GM23338 (cell line): Measurements from ENCODE around the gene MRPS31. TPM values are rescaled to one million over a fixed set of nuclear protein-coding genes. Genes with fewer than 3 reads are reported as not detected.
"Not testable (repeated sequence)": the region's sequence is repeated elsewhere in the genome, so short reads cannot be mapped to it uniquely, and the experiment has no call there.

Source experiments
- ATAC-seq: fragments of 200-7000 bp; cut with Tn5 transposase; 3 replicates; pipeline ENCODE4 v1.9.1; 2020
- DNase-seq: peaks from one replicate; pipeline ENCODE4 v3.0.0-alpha.2; 2015; ENCODE audit warnings: low spot score
- H2AFZ ChIP-seq: fragments of 200-600 bp; sonication (generic); 2 replicates; pipeline ENCODE4 v1.8.0; 2016; ENCODE audit warnings: antibody characterized with exemption, mild to moderate bottlenecking, moderate library complexity
- H3F3A ChIP-seq: fragments of 200-600 bp; sonication (generic); replicated peaks from 2 replicates; pipeline ENCODE4 v1.8.0; 2017; ENCODE audit warnings: antibody characterized with exemption, mixed run types, low read depth
- H3K27ac ChIP-seq: fragments of 200-600 bp; sonication (generic); 2 replicates; pipeline ENCODE4 v1.6.1; 2016; ENCODE audit warnings: low read depth
- H3K27me3 ChIP-seq: fragments of 200-600 bp; sonication (generic); 2 replicates; pipeline ENCODE4 v1.8.0; 2016; ENCODE audit warnings: mild to moderate bottlenecking, mixed run types, moderate library complexity; ENCODE audit not compliant: insufficient read depth
- H3K36me3 ChIP-seq: fragments of 200-600 bp; sonication (generic); 2 replicates; pipeline ENCODE4 v1.8.0; 2016; ENCODE audit warnings: mild to moderate bottlenecking; ENCODE audit not compliant: insufficient read depth
- H3K4me1 ChIP-seq: fragments of 200-600 bp; sonication (generic); 2 replicates; pipeline ENCODE4 v1.8.0; 2016; ENCODE audit warnings: mild to moderate bottlenecking, moderate library complexity; ENCODE audit not compliant: insufficient read depth
- H3K4me2 ChIP-seq: fragments of 200-600 bp; sonication (generic); 2 replicates; pipeline ENCODE4 v1.7.1; 2017; ENCODE audit warnings: mixed run types
- H3K4me3 ChIP-seq: fragments of 200-600 bp; sonication (generic); 2 replicates; pipeline ENCODE4 v1.6.1; 2016; ENCODE audit warnings: mixed run types
- H3K79me2 ChIP-seq: fragments of 200-600 bp; sonication (generic); replicated peaks from 2 replicates; pipeline ENCODE4 v1.8.0; 2017; ENCODE audit warnings: mild to moderate bottlenecking; ENCODE audit not compliant: insufficient read depth
- H3K9me2 ChIP-seq: fragments of 200-600 bp; sonication (generic); 2 replicates; pipeline ENCODE4 v1.8.0; 2017; ENCODE audit not compliant: insufficient read depth
- H4K20me1 ChIP-seq: fragments of 200-600 bp; sonication (generic); replicated peaks from 2 replicates; pipeline ENCODE4 v1.8.0; 2017; ENCODE audit warnings: mild to moderate bottlenecking; ENCODE audit not compliant: insufficient read depth
- H3K27ac Mint-ChIP-seq: 2 replicates; pipeline ENCODE4 v1.8.0; 2020; ENCODE audit warnings: inconsistent platforms, mild to moderate bottlenecking, moderate library complexity, mixed read lengths
- H3K27me3 Mint-ChIP-seq: 3 replicates; pipeline ENCODE4 v1.8.0; 2022; ENCODE audit warnings: low read depth, mild to moderate bottlenecking, moderate library complexity, mixed read lengths, inconsistent platforms; ENCODE audit not compliant: insufficient read depth, poor library complexity
- H3K36me3 Mint-ChIP-seq: 3 replicates; pipeline ENCODE4 v1.8.0; 2021; ENCODE audit warnings: low read depth, mild to moderate bottlenecking, inconsistent platforms, moderate library complexity, mixed read lengths
- H3K4me1 Mint-ChIP-seq: 3 replicates; pipeline ENCODE4 v1.8.0; 2020; ENCODE audit warnings: mild to moderate bottlenecking, inconsistent platforms, mixed read lengths
- H3K4me3 Mint-ChIP-seq: 3 replicates; pipeline ENCODE4 v1.8.0; 2021; ENCODE audit warnings: moderate library complexity, mild to moderate bottlenecking, inconsistent platforms, mixed read lengths
- H3K9me3 Mint-ChIP-seq: 3 replicates; pipeline ENCODE4 v1.8.0; 2020; ENCODE audit warnings: moderate library complexity, mild to moderate bottlenecking, inconsistent platforms, mixed read lengths
- CREB1 ChIP-seq: fragments of 250-450 bp; sonication (Bioruptor Pico); IDR thresholded peaks from 2 replicates; pipeline ENCODE4 v1.5.0; 2020; ENCODE audit warnings: low read depth, mild to moderate bottlenecking, moderate library complexity
- EZH2phosphoT487 ChIP-seq: fragments of 200-600 bp; sonication (generic); IDR thresholded peaks from one replicate; pipeline ENCODE4 v1.8.1; 2018; ENCODE audit warnings: antibody characterized with exemption; ENCODE audit not compliant: unreplicated experiment
- JUNB ChIP-seq: IDR thresholded peaks from one replicate; pipeline ENCODE4 v1.6.1; 2016; ENCODE audit warnings: antibody characterized with exemption; ENCODE audit not compliant: unreplicated experiment
- NANOG ChIP-seq: IDR thresholded peaks from 2 replicates; pipeline ENCODE4 v1.6.1; 2016; ENCODE audit warnings: antibody characterized with exemption, borderline replicate concordance
- STAT1 ChIP-seq: IDR thresholded peaks from one replicate; pipeline ENCODE4 v1.6.1; 2016; ENCODE audit warnings: antibody characterized with exemption; ENCODE audit not compliant: unreplicated experiment
- ZNF114 ChIP-seq: fragments of 250-450 bp; sonication (Bioruptor Pico); IDR thresholded peaks from 2 replicates; pipeline ENCODE4 v1.5.0; 2020; ENCODE audit warnings: mild to moderate bottlenecking, moderate library complexity
- ZNF331 ChIP-seq: fragments of 250-450 bp; sonication (Bioruptor Pico); IDR thresholded peaks from 2 replicates; pipeline ENCODE4 v1.5.0; 2020; ENCODE audit warnings: low read depth, mild to moderate bottlenecking, moderate library complexity
- ZNF462 ChIP-seq: fragments of 250-450 bp; sonication (Bioruptor Pico); IDR thresholded peaks from 2 replicates; pipeline ENCODE4 v1.5.0; 2020; ENCODE audit warnings: mild to moderate bottlenecking, moderate library complexity
- polyA plus RNA-seq: library from polyadenylated mRNA; unstranded; fragments of >200 nt; fragmentation: Nextera tagmentation; extraction: Ambion mirVana; gene quantifications from 2 replicates; pipeline ENCODE4 v1.2.1, GENCODE V29; 2016
- total RNA-seq: library from RNA; depleted of rRNA; stranded (reverse); fragments of >200 nt; shearing (Covaris generic); gene quantifications from 2 replicates; pipeline ENCODE4 v1.2.3, GENCODE V29; 2014
- TF ChIP-seq, protein P1 (sequence below): IDR thresholded peaks from one replicate; pipeline ENCODE4 v1.6.1; 2018; ENCODE audit warnings: antibody characterized with exemption; ENCODE audit not compliant: unreplicated experiment

The MRPS31 gene
- total and polyA plus RNA-seq, 2 experiments from 2014 or later = 26.8 to 62.7 TPM

DNA sequence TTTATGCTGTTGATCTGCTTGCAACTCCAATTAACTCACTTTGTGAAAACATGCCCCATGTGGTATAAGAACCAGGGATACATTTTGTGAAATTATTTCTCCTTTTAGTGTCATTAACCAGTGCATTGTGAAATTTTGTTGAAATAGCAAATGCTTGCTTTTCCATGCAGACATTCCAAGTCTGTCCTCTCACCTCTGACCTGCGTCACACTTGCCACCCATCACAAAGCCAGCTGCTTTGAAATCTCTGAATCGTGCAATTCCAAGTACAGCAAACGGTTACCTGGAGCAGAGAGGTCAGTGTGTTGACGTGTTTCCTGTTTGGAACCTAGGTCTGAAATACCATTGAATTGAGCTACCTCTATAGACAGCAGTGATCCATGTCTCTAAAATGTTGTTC lies 13.6 kb upstream of the MRPS31 start:
- H3K4me1 Mint-ChIP-seq = peaks cover 4% of the 10 kb centered on the region
- H3K9me3 Mint-ChIP-seq = no peaks in the 10 kb centered on the region
- DNase-seq (no peak), ATAC-seq (no peak)
- no peaks in the 10 kb centered on the region for H3K36me3 ChIP-seq
- no peaks in the 10 kb centered on the region for H3K27me3 ChIP-seq
- H3K9me2 ChIP-seq = no peaks in the 10 kb centered on the region
- H3K27ac Mint-ChIP-seq = no peak overlapping the region
- H3F3A ChIP-seq = 0 out of 2 replicates have a peak, but pooled peaks cover 7% of the 10 kb centered on the region
- H3K27me3 Mint-ChIP-seq = peaks cover 2% of the 10 kb centered on the region
- H3K4me3 ChIP-seq = no peak overlapping the region
- no peaks in the 10 kb centered on the region for H4K20me1 ChIP-seq
- no peak overlapping the region for H2AFZ ChIP-seq
- no peak overlapping the region for H3K4me3 Mint-ChIP-seq
- no peak overlapping the region for H3K27ac ChIP-seq
- TF ChIP-seq CREB1 (CRISPR knock-in tag) (no peak), ZNF331 (CRISPR knock-in tag) (no peak), STAT1 (no peak), NANOG (no peak), ZNF114 (CRISPR knock-in tag) (no peak), EZH2phosphoT487 (no peak), ZNF462 (no peak), JUNB (no peak)
- TF ChIP-seq, protein P1, sequence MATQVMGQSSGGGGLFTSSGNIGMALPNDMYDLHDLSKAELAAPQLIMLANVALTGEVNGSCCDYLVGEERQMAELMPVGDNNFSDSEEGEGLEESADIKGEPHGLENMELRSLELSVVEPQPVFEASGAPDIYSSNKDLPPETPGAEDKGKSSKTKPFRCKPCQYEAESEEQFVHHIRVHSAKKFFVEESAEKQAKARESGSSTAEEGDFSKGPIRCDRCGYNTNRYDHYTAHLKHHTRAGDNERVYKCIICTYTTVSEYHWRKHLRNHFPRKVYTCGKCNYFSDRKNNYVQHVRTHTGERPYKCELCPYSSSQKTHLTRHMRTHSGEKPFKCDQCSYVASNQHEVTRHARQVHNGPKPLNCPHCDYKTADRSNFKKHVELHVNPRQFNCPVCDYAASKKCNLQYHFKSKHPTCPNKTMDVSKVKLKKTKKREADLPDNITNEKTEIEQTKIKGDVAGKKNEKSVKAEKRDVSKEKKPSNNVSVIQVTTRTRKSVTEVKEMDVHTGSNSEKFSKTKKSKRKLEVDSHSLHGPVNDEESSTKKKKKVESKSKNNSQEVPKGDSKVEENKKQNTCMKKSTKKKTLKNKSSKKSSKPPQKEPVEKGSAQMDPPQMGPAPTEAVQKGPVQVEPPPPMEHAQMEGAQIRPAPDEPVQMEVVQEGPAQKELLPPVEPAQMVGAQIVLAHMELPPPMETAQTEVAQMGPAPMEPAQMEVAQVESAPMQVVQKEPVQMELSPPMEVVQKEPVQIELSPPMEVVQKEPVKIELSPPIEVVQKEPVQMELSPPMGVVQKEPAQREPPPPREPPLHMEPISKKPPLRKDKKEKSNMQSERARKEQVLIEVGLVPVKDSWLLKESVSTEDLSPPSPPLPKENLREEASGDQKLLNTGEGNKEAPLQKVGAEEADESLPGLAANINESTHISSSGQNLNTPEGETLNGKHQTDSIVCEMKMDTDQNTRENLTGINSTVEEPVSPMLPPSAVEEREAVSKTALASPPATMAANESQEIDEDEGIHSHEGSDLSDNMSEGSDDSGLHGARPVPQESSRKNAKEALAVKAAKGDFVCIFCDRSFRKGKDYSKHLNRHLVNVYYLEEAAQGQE = no peak
- no peaks in the 10 kb centered on the region for H3K79me2 ChIP-seq
- H3K4me2 ChIP-seq = no peak overlapping the region
- H3K36me3 Mint-ChIP-seq = no peaks in the 10 kb centered on the region; the same call in 2 of the 3 replicates
- no peaks in the 10 kb centered on the region for H3K4me1 ChIP-seq

DNA sequence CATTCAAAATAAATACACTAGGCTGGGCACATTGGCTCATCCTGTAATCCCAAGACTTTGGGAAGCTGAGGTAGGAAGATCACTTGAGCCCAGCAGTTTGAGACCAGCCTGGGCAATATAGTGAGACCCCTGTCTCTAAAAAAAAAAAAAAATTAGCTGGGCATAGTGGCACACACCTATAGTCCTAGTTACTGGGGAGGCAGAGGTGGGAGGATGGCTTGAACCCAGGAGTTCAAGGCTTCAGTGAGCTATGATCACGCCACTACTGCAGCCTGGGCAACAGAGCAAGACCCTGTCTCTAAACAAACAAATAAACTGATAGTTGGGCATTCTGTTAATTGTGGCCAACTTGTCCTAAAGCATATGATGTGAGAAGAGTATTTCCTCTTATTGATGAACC lies 12.0 kb upstream of the MRPS31 start:
- H3K36me3 ChIP-seq, H3K27ac ChIP-seq, H4K20me1 ChIP-seq, H3K79me2 ChIP-seq, H3K4me2 ChIP-seq, H3K27ac Mint-ChIP-seq, H3K4me3 Mint-ChIP-seq, H3K9me2 ChIP-seq, DNase-seq, H3K4me1 ChIP-seq, H3K4me3 ChIP-seq, H3F3A ChIP-seq, H3K9me3 Mint-ChIP-seq, H3K27me3 ChIP-seq, H3K36me3 Mint-ChIP-seq, ATAC-seq, H2AFZ ChIP-seq, H3K4me1 Mint-ChIP-seq, H3K27me3 Mint-ChIP-seq: not testable (repeated sequence)
